Effector memory CD4-positive, alpha-beta T cell (primary cell): ENCODE measurements around the gene LRRK1.

Source experiments
- DNase-seq, 3 donors: peaks; one replicate each; pipeline ENCODE4 v3.0.0-alpha.2; 2020
- H3K27ac ChIP-seq: 2 replicates; pipeline ENCODE4 v1.7.0; 2013; ENCODE audit warnings: mild to moderate bottlenecking, low read length, moderate library complexity; ENCODE audit not compliant: insufficient read depth, poor library complexity, severe bottlenecking
- H3K27me3 ChIP-seq: replicated peaks from 2 replicates; pipeline ENCODE4 v1.7.0; 2013; ENCODE audit warnings: mild to moderate bottlenecking, low read length; ENCODE audit not compliant: insufficient read depth, control insufficient read depth, poor library complexity, severe bottlenecking
- H3K36me3 ChIP-seq: 2 replicates; pipeline ENCODE4 v1.7.0; 2013; ENCODE audit warnings: mild to moderate bottlenecking, low read length, moderate library complexity; ENCODE audit not compliant: control insufficient read depth, insufficient read depth
- H3K4me1 ChIP-seq: 2 replicates; pipeline ENCODE4 v1.7.0; 2013; ENCODE audit warnings: low read length, mild to moderate bottlenecking; ENCODE audit not compliant: control insufficient read depth, insufficient read depth, poor library complexity, severe bottlenecking
- H3K4me3 ChIP-seq: 2 replicates; pipeline ENCODE4 v1.7.0; 2013; ENCODE audit warnings: low read length, low read depth, mild to moderate bottlenecking; ENCODE audit not compliant: insufficient read depth, poor library complexity, severe bottlenecking
- H3K9me3 ChIP-seq: 2 replicates; pipeline ENCODE4 v1.7.0; 2013; ENCODE audit warnings: mild to moderate bottlenecking, low read length, moderate library complexity; ENCODE audit not compliant: control insufficient read depth

LRRK1 gene

DNA sequence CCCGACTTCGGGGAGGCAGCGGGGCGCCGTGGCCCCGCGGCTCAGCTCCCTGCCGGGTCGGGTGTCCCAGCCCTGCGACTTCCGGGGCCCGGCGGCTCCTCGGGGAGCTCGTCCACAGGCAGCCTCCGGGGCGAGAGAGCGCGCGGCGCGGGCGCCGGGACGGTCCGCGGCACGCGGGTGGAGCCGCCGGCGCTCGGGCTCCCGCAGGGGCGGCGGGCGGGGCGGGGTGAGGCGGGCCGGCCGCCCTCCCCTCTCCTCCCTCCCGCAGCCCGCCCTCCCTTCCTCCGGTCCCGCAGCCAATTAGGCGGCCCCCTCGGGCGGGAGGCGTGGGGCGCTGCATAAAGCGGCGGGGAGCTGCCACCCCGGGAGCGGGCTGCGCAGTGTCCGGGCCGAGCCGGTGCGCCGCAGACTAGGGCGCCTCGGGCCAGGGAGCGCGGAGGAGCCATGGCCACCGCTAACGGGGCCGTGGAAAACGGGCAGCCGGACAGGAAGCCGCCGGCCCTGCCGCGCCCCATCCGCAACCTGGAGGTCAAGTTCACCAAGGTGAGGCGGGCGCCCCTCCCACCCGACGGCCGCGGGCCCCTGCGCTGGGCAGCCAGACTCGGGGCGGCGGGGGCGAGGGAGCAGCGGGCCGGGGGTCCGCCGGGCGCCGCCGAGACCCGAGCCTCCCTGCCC, 39.6 kb upstream of the LRRK1 start, which contains the start of gene ALDH1A3:
TSS of gene ALDH1A3 (plus strand) at position 368 of the 675 bp plus-strand sequence. CDS start at position 445, 77 bp downstream.
- Histone ChIP-seq H3K36me3 (no peaks in the 10 kb centered on the region), H3K27me3 (peaks cover 16% of the 10 kb centered on the region), H3K4me1 (no peaks in the 10 kb centered on the region), H3K4me3 (no peak within 1 kb of the TSS), H3K9me3 (no peaks in the 10 kb centered on the region), H3K27ac (no peak within 1 kb of the TSS)
- DNase-seq, result no peak

DNA sequence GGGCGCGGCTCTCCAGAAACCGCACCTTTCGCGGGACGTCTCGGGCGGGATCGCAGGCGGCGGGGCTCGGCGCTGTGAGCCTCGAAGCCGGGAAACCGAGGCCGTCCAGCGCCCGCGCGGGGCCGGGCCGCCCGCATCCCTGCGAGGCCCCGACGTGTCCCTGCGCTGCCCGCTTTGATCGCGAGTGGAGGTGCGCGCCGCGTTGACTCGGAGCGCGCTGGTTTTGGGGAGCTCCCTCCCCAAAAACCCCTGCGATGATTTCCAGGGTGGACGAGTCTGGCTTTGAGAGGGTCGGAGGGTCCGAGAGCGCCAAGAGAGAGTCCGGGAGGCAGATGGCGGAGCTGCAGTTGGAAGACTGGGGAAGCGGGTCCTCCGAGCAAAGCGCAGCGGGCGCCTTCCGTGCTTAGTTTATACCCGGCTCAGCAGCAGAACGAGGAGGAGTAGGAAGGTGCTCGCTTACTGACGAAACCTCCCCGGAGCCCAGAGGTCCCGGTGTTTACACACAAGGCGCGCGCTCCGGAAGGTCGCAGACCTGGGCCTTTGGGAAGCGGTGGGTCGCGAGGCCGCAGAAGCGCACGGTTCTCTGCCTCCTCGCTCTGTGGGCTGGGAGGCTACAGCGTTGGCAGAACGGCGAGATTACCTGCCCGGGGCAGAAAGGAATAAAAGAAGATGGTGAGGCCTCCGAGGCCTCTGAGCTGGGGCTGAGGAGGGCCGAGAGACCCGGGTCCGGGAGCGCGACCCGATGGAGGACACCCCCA, 38.8 kb upstream of the LRRK1 start:
- no peaks in the 10 kb centered on the region for H3K9me3 ChIP-seq
- peaks cover 16% of the 10 kb centered on the region for H3K27me3 ChIP-seq
- H3K4me1 ChIP-seq, result no peaks in the 10 kb centered on the region
- H3K36me3 ChIP-seq, result no peaks in the 10 kb centered on the region
- DNase-seq, result no peak
- no peak overlapping the region for H3K27ac ChIP-seq
- no peak overlapping the region for H3K4me3 ChIP-seq

GRCh38 chr15:100880897-100881242, 38.3 kb upstream of the LRRK1 start:
- Histone ChIP-seq H3K27ac (no peak overlapping the region), H3K4me3 (no peak overlapping the region), H3K9me3 (no peaks in the 10 kb centered on the region), H3K36me3 (no peaks in the 10 kb centered on the region), H3K4me1 (no peaks in the 10 kb centered on the region), H3K27me3 (peaks cover 16% of the 10 kb centered on the region)
- DNase-seq, result no peak

- Histone ChIP-seq H3K27ac (no peak overlapping the region), H3K4me3 (no peak overlapping the region)
Observed at GRCh38 chr15:100881573-100882336, 37.4 kb upstream of the LRRK1 start.

DNA sequence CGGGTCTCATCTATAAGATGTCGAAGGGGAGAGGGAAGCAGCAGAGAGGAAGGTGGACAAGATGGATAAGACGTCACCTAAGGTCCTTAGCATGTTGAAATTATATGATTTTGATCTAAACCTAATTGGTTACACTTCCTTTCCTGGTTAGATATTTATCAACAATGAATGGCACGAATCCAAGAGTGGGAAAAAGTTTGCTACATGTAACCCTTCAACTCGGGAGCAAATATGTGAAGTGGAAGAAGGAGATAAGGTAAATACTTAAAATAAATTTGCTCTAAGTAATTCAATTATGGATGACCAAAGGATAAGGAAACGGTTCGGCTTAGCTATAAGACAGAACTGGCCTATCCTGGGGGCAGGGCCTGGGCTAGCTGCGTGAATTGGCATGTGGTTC, 34.0 kb upstream of the LRRK1 start:
- Histone ChIP-seq H3K27me3 (peaks cover 8% of the 10 kb centered on the region), H3K9me3 (no peaks in the 10 kb centered on the region), H3K4me3 (no peak overlapping the region), H3K36me3 (no peaks in the 10 kb centered on the region), H3K27ac (no peak overlapping the region), H3K4me1 (no peaks in the 10 kb centered on the region)
- DNase-seq, result no peak

More at GRCh38 chr15:100881573-100882336, 37.4 kb upstream of the LRRK1 start:
- no peaks in the 10 kb centered on the region for H3K36me3 ChIP-seq
- H3K27me3 ChIP-seq, result peaks cover 16% of the 10 kb centered on the region
- H3K9me3 ChIP-seq, result no peaks in the 10 kb centered on the region
- no peak for DNase-seq
- no peaks in the 10 kb centered on the region for H3K4me1 ChIP-seq

DNA sequence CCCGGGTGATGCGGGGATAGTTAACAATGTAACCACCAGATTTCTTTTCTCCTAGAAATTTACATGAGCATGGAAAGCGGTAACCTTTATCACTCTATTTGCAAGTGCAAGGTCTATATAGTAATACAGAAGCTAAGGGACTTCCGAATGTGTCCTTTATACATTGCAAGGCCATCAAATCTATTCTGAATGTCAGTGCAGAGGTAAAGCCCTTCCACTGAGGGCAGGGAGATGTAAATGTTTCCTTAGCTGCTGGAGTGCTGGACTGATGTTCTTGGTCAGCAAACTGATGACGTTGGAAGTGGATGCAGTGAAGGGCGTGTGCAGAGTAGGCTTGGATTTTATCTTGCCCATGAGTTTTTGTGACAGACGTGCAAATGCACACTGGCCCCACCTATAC, 33.3 kb upstream of the LRRK1 start:
- DNase-seq, result no peak
- Histone ChIP-seq H3K27ac (no peak overlapping the region), H3K9me3 (no peaks in the 10 kb centered on the region), H3K4me3 (no peak overlapping the region), H3K27me3 (peaks cover under 1% of the 10 kb centered on the region), H3K4me1 (no peaks in the 10 kb centered on the region), H3K36me3 (no peaks in the 10 kb centered on the region)

DNA sequence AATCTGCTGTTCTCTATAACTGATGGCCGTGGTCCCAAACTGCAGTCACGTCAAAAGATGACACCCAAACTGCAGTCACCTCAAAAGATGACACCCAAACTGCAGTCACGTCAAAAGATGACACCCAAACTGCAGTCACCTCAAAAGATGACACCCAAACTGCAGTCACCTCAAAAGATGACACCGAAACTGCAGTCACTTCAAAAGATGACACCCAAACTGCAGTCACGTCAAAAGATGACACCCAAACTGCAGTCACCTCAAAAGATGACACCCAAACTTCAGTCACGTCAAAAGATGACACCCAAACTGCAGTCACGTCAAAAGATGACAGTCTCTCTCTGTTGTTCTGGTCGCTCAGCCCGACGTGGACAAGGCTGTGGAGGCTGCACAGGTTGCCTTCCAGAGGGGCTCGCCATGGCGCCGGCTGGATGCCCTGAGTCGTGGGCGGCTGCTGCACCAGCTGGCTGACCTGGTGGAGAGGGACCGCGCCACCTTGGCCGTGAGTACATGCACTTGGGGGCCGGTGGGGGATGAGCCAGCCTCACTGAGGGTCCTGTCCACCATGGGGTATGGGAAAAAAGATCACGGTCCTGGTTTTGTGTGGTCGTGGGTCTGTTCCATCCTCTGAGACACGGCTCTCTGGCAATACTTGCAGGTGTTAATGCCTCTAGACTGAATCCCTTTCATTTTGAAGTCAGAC, 31.8 kb upstream of the LRRK1 start:
- Histone ChIP-seq H3K36me3 (no peaks in the 10 kb centered on the region), H3K27ac (no peak overlapping the region), H3K4me1 (no peaks in the 10 kb centered on the region), H3K9me3 (no peaks in the 10 kb centered on the region), H3K4me3 (no peak overlapping the region), H3K27me3 (peaks cover 7% of the 10 kb centered on the region)
- no peak for DNase-seq

- no peaks in the 10 kb centered on the region for H3K4me1 ChIP-seq
- no peak overlapping the region for H3K27ac ChIP-seq
- no peaks in the 10 kb centered on the region for H3K9me3 ChIP-seq
- peaks cover 7% of the 10 kb centered on the region for H3K27me3 ChIP-seq
- DNase-seq, result no peak
- no peaks in the 10 kb centered on the region for H3K36me3 ChIP-seq
- H3K4me3 ChIP-seq, result no peak overlapping the region
Observed at GRCh38 chr15:100889385-100890050, 29.6 kb upstream of the LRRK1 start.

GRCh38 chr15:100890051-100890720, 29.0 kb upstream of the LRRK1 start:
- Histone ChIP-seq H3K27ac (no peak overlapping the region), H3K4me3 (no peak overlapping the region), H3K4me1 (no peaks in the 10 kb centered on the region), H3K27me3 (peaks cover 7% of the 10 kb centered on the region), H3K36me3 (no peaks in the 10 kb centered on the region), H3K9me3 (no peaks in the 10 kb centered on the region)
- DNase-seq, result no peak
